ENCODE results near the gene MRPL46.

DNA sequence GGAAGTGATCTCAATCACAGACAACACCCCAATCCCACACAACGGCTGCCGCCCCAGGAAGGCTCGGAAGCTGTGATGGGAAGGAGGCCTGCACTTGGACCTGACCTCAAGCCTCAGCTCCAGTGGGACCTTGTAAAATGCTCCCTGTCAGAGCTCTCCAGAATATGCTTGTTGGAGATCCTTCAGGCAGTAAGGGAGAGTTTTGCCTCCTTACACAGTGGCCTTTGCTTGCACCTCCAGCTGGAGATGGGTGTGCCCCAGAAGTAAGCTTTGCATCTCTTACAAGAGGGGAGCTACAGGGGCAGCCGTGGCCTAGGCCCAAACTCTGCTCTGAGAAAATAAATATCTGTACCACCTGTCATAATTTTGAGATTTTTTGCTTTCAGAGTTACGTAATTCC is 10.7 kb upstream of the MRPL46 start:
- TF ChIP-seq CTCF (IDR thresholded peaks at IDR 0.05) = no peak
- no peak for TF ChIP-seq EP300 (IDR thresholded peaks at IDR 0.05)
